HG02870 (cell line): ENCODE data around the gene SNX20.

Experiments used
- ATAC-seq: cut with Tn5 transposase; IDR thresholded peaks from one replicate; pipeline ENCODE4 v1.9.1; 2021; ENCODE audit warnings: mild to moderate bottlenecking, moderate library complexity; ENCODE audit not compliant: unreplicated experiment

Gene SNX20

DNA sequence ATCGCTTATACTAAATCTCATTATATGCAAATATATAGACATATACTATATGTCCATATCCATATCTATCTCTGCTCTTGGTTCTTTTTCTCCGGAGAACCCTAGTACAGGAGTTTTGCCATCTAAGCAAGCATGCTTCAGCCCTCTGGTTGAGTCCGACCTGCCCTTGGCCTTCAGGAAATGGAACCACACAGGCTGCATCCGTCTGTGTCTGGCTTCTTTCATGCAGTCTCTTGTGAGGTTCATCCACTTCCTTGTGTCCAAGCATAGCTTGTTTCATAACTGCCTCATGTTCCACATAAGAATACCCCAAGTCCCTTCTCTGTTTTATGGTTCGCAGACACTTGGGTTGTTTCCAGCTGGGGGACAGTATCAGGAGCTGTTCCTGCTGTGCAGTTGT lies 16.8 kb downstream of the SNX20 start:
- ATAC-seq: no peak

DNA sequence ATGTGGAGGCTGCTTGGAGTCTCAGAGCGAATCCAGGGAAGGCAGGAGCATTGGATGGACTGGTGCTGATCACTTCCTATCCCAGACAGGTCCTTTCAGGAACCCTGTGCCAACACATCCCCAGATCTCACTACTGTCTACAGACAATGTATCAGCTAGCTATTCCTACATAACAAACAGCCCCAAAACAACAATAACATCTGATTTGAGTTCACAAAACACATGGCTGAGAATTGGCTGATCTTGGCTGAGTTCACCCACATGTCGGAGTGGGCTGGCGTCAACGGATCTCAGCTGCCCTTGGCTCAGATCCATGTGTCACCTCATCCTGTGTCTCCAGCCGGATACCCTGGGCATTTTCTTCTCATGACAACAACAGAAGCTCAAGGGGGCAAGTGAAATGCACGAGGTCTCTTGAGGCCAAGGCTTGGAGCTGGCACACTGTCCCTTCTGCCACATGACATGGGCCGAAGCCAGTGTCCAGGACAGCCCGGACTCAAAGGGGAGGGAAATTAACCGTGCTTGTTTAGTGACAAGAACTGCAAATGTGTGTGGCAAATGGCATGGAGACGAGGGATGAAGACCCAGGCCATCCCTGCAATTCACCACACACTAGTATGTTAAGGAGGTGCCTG lies 18.7 kb downstream of the SNX20 start:
- no peak for ATAC-seq

DNA sequence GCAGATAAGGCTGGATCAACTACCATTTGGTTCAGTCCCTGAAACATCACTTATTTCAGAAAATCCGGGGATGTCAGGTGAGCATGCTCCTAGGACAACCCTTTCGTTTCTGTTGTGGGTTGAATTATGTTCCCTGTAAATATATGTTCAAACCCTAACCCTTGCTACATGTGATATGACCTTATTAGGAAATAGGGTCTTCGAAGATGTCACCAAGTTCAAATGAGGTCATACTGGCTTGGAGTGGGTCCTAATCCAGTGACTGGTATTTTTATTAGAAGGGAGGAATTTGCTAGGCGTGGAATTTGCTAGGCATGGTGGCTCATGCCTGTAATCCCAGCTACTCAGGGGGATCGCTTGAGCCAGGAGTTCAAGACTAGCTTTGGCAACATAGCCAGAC lies 21.3 kb downstream of the SNX20 start:
- ATAC-seq: no peak

DNA sequence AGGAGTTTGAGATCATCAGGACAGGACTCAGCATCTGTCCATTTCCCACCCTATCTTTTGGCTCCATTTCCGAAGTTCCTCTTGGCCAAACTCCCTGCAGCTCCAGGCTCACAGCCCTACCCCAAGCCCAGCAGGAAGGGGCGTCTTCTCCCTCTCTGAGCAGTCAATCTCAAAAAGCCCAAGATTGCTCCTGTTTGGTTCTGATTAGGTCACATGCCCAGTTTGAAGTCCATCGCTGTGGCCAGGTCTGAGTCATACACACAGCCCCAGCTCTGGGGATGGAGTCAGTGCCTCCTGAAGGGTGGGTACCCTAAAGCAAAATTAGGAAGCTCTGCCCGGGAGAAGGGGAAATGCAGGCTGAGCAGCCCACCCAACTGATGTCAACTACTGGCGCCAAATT lies 23.9 kb downstream of the SNX20 start:
- ATAC-seq: no peak

DNA sequence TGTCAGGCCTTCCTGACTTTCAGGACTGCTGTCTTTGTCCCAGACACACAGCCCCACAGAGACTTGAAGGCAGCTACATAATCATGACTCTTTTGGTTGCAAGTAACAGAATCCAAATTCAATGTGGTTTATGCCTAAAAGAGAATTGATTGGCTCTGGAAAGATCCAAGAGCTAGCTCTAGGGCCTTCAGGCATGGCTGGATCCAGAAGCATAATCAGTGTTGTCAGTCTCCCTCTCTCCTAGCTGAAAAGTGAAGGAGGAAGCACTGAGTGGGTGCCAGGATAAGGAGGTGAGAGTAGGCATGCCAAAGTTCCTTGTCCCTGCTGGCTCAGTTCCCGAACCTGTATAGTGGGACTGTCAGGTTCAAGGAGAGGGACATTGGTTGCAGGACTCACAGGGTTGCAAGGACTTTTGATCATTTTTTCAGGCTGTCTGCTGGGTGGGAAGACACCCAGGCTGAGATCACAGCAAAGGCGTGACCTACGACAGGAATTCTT lies 25.5 kb downstream of the SNX20 start:
- ATAC-seq: no peak

DNA sequence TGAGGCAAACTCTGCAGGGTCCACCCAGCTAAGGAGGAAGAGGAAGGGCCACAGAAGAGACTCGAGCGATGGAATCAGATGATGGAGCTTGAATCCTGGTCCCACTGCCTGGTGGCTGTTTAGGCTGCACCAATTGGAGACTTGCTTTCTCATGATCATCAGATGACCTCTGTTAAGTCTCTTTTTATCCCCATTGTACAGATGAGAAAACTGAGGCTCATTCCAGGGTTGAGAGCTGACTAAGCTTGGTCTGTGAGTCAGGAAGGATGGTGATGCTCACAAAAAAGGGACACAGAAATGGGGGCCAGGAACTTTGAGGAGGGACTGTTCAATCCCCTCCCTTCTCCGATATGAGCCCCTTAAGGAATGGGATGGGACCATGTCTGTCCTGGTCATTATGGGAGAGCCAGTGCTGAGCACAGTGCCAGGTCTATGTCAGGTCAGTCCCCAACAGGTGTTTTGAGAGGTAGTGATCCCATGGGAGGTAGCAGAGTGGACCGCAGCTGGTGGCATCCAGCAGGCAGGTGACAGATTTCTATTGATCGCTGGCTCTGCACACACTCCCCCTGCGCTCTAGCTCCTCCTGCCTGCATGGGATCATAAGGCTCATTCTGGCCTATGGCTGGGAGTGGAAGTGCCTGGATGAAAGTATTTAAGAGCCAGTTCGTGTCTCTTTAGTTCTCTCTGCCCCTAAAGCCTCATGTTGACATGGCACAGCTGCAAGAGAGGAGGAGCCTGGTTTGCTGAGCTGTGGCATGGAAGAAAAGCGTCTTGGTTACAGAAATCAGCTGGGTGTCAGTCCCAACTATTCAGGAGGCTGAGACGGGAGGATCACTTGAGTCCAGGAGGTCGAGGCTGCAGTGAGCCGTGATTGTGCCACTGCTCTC lies 27.2 kb downstream of the SNX20 start:
- ATAC-seq: no peak

DNA sequence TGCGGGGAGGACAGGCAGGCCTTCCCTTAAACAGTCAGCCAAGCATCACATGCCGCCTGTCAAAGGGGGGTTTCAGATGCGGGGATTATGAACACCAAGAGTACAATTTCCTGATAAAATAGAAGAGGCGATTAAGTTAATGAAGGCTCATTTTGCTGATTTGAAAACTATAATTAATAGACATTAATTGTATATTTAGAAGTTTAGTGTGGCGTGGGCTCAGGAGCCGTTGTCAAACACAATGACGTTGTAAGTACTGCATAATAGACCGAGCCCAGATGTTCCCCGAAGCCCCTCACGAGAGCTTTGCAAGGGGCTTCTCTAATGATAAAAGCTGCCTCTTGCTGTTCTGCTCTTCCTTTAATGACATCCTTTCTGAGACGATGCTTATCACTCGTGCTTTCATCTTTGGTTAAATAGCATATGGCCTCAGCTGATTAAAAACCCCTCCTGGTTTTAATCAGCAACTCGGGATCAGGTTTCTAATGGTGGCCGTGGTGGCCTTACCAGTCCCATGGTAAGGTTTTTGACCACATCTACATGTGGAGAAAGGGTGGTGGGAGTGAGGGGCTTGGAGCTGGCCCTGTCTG lies 28.2 kb downstream of the SNX20 start:
- ATAC-seq: no peak

DNA sequence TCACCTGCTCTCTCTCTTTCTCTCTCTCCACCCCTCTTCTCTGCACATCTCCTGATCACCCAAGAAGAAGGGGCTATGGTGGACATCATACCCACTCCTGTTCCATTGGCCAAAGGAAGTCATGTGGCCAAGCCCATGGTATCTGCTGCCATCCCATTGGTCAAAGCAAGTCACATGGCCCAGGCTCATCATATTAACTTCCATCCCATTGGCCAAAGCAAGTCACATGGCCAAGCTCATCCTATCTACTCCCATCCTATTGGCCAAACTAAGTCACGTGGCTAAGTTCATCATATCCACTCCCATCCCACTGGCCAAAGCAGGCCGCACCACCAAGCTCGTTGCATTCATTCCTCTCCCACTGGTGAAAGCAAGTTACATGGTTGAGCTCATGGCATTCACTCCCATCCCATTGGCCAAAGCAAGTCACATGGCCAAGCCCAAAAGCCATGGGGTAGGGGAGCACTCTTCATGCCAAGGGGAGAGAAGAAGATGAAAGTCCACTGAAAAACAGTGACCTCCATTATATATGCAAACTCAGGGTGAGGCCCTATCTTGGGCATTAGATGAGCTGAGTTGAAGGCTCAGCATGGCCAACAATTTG lies 29.2 kb downstream of the SNX20 start:
- no peak for ATAC-seq

DNA sequence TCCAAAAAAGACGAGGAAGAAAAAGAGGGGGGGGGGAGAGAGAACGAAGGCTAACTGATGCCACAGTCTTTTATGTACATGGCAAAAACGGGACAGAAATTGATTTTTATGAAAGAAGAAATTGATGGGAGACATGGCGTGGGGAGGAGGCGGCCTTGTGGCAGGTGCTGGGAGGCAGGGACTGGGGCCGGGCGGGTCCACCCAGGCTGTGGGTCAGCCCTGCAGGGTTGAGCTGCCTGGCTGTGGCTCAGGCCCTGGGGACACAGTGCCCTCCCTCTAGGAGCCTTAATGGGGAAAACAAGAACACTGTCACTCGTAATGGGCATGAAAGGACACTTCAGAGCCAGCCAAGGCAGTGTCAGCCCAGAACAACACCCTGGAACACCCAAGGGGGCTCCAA lies 34.8 kb downstream of the SNX20 start:
- ATAC-seq: no peak

DNA sequence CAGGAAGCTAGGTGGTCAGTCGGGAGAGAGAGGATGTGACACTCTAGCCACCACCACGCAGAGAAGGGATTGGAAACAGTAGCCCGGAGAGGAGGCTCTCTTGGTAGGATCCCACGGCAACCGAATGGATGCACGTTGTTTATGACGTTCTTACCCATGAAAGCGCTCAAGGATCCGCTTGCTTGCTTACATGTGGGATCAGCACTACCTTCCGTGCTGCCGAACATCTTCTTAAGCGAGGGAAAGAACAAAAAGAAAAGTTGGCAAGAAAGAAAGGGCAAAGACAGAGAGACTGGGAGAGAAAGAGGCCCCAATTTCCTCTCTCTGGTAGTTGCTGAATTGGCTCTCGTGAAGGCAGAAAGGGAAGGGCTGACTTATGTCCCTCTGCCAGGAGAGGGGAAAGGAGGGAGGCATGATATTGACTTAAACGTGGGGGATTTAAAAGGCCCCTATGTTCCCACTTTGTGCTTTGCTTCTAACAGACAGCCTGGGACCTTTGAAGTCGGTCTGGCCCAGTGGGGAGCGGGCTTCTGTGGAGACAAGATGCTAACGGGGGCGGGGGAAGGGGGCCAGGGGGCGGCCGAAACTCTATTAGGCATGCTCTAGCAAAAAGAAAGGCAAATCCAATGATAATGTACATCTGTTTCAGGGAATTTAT lies 35.4 kb downstream of the SNX20 start:
- no peak for ATAC-seq

DNA sequence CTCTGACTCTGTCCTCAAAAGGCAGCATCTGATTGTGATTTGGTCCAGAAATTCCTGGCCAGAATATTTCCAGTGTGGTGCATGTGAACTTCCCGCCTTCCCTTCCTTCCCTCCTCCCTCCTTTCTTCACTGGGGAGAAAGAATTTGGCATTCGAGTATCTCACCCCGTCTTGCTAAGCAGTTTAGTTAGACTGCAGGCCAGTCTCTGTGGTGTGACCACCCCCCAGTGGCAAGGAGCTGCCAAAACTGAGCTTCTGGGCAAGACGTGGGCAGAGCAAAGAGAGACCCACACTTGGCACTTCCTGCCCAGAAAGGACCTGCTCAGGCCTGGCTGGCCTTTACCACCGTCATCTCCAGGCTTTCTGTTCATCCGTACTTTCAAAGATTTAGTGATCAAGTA lies 36.4 kb downstream of the SNX20 start:
- no peak for ATAC-seq

DNA sequence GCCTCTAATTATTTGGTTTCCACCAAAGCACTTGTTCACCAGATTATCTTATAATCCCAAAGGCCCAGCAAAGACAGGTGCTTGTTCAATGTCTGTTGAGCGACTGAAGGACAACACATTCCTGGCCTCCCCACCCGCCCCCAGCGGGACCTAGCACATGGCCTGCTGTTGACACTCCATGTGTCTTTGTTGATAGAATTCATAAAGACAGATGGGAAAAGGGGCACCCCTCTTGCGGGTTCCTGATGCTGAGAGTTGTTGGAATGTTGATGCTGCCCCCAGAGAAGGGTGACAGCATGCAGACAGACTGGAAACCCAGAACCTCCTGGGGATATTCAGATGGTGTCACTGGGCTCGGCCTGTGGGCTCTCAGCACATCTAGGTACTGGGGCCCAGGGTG lies 36.9 kb downstream of the SNX20 start:
- no peak for ATAC-seq

DNA sequence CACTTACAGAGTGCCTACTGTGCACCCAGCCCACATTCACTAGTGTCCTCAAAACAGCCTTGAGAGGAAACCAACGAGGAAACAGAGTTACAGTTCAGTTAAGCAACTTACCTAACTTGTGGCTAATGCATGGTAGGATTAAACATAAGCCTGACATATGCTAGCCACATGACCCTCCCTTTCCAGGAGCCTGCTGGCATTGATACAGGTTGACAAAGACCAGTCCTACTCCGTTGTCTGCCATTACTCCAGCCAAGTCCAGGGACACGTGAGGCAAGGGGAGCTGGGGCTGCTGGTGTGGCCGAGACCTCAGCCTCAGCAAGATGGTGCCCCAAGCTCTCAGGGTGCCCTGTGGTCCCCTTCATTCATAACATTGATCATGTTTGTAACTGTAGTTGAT lies 37.9 kb downstream of the SNX20 start:
- ATAC-seq: no peak

DNA sequence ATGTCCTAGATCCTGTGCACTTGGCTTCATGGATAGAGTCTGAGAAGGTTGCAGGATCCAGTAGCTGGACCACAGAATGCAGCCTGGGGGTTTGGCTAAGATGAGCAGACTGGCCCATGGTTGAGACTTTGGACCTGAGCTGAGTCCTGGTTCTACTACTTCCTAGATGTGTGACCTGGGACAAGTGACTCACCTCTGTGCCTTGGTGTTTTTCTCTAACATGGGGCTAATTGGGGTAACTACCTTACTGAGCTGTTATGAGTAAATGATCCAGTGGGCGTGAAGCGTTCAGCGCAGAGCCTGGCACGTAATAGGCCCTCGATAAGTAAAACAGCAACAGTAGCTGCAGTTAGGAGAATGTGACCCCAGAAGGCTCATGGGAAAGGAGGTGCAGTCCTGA lies 38.8 kb downstream of the SNX20 start:
- ATAC-seq: no peak

DNA sequence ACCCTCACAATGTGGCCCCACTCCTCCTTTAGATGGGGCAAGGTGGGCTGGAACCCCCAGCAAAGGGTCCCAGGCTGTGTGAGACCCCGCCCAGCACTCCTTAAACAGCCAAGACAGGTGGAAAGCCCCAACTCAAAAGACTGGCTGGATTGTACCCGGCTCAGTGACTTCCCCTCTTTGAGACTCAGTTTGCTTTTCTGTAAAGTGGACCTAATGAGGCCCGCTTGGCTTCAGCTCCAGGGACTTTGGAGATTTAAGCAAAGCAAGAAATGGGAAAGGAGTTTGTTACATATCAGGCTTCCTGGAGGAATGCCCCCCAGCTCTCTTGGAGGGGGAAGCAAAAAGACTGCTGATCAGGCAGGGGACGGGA lies 39.3 kb downstream of the SNX20 start:
- no peak for ATAC-seq

DNA sequence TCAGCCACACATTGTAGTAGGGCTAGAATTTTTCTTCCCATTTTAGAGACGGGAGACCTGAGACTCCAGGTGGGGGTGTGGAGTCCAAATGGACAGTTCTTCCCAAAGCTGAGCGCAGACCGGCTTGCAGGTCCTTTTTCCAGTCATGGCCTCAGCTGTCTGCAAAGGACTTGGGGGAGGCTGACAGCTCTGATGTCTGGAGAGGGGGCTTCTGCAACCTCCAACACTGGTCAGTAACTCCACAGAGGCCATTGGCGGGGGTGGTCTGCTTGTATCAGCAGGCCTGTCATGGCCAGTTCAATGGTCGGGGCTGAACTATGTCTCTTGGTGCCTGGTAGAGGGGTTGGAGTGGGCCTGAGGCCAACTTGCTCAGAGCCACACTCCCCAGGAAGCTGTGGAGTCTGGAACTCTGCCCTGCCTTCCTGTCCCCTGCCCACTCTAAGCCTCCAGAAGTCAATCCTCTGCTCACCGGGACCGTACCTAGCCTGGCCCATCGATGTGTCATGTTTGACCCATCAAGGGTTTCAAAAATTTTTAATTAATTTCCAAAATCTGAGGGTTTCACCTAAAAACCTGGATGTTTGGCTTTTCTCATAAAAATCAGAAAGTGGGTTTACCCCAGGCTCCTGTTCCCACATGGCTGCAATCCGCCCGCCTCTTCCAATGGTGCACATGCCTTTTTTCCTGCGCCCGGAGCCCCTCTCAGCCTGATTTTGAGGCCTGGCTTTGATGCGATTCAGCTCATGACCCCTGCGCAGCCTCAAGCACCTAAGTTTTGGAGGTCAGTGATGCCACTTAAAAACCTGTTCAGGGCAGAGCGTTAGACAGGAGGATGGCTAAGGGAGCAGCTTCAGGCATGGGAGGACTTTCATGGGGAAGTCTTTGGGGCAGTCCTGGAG lies 39.9 kb downstream of the SNX20 start:
- ATAC-seq: no peak

DNA sequence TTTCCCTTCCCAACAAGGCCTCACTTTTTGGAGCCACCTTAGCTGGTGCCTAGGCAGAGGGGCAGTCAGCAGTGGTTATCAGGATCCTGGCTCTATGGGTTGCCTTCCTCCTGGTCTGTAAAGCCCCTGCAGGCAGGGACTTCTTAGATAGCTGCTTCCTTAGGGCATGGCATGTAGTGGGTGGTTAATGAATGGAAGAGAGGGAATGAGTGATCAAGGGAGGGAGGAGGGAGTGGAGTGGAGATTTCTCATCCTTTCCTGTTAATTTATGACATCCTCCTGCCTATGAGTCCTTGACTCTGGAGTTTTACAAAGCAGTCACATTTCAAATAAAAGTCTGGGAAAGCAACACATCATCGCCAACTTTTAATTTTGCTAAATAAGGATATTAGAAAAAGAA lies 40.7 kb downstream of the SNX20 start:
- no peak for ATAC-seq

DNA sequence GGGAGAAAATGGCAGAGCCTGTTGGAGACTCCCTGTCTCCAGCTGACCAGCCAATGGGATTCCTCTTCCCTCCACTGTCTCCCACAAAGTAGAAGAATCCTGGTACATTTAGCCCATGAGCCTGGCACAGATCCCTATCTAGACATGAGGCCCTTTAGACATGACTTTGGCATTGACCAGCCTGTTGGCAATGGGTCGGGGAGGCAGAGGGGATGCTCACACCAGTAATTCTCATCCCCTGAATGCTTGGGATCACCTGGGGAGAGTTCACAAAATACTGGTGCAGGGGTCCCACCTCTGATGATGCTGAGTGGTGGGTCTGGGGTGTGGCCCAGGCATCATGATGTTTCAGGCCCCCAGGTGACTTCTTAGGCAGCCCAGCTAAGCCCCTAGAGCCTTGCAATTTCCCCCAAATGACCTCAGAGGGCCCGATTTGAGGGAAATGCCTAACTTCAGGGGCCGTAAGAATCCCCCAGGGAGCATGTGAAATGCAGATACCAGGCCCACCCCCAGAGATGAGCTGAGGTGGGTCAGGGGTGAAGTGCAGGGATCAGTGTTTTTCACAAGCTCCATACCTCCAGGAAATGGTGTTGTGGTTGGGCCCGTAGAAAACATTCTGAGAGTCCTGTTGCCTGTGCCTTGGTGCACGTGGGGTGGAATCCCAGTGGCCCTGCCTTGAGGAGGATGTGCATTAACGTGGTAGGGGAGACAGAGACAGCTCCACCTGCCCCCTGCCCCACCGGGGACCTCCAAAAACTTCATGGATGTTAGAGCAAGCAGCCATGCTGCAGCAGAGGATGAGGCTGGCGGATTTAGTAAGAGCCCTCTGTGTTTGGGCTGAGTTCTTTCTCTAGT lies 42.1 kb downstream of the SNX20 start:
- ATAC-seq: no peak
